Measurements from ENCODE around the gene LRP2.

- TF ChIP-seq, protein P1, sequence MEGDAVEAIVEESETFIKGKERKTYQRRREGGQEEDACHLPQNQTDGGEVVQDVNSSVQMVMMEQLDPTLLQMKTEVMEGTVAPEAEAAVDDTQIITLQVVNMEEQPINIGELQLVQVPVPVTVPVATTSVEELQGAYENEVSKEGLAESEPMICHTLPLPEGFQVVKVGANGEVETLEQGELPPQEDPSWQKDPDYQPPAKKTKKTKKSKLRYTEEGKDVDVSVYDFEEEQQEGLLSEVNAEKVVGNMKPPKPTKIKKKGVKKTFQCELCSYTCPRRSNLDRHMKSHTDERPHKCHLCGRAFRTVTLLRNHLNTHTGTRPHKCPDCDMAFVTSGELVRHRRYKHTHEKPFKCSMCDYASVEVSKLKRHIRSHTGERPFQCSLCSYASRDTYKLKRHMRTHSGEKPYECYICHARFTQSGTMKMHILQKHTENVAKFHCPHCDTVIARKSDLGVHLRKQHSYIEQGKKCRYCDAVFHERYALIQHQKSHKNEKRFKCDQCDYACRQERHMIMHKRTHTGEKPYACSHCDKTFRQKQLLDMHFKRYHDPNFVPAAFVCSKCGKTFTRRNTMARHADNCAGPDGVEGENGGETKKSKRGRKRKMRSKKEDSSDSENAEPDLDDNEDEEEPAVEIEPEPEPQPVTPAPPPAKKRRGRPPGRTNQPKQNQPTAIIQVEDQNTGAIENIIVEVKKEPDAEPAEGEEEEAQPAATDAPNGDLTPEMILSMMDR (IDR thresholded peaks at IDR 0.05): no peak
- TF ChIP-seq POLR2A (IDR thresholded peaks at IDR 0.05): no peak
Measured at GRCh38 chr2:169185711-169186110, 176.6 kb downstream of the LRP2 start.
